Trophoblast cell (in vitro differentiated cells and primary cell): ENCODE data around the gene DMXL2.

Experiments used
- DNase-seq, 2 donors: peaks; one replicate each; pipeline ENCODE4 v3.0.0-alpha.2; 2016
- H2AFZ ChIP-seq: 2 replicates; pipeline ENCODE4 v1.6.1; 2013; ENCODE audit warnings: low read length, moderate library complexity, mild to moderate bottlenecking; ENCODE audit not compliant: insufficient read depth, poor library complexity
- H2AK5ac ChIP-seq: 2 replicates; pipeline ENCODE4 v1.6.1; 2013; ENCODE audit warnings: mild to moderate bottlenecking, low read length
- H2BK120ac ChIP-seq: 2 replicates; pipeline ENCODE4 v1.6.1; 2013; ENCODE audit warnings: low read length, mild to moderate bottlenecking, moderate library complexity; ENCODE audit not compliant: insufficient read depth, poor library complexity
- H2BK12ac ChIP-seq: 2 replicates; pipeline ENCODE4 v1.6.1; 2013; ENCODE audit warnings: mild to moderate bottlenecking, low read length, moderate library complexity
- H2BK5ac ChIP-seq: 2 replicates; pipeline ENCODE4 v1.6.1; 2013; ENCODE audit warnings: low read length, low read depth, moderate library complexity, mild to moderate bottlenecking; ENCODE audit not compliant: poor library complexity
- H3K14ac ChIP-seq: 2 replicates; pipeline ENCODE4 v1.6.1; 2013; ENCODE audit warnings: mild to moderate bottlenecking, low read length
- H3K18ac ChIP-seq: 2 replicates; pipeline ENCODE4 v1.6.1; 2013; ENCODE audit warnings: mild to moderate bottlenecking, low read length
- H3K23ac ChIP-seq: 2 replicates; pipeline ENCODE4 v1.6.1; 2013; ENCODE audit warnings: low read length
- H3K27ac ChIP-seq: 2 replicates; pipeline ENCODE4 v1.5.1; 2013; ENCODE audit warnings: low read depth, mild to moderate bottlenecking, inconsistent platforms, low read length, moderate library complexity
- H3K27me3 ChIP-seq: 2 replicates; pipeline ENCODE4 v1.6.1; 2013; ENCODE audit warnings: inconsistent platforms, mild to moderate bottlenecking, low read length, moderate library complexity; ENCODE audit not compliant: insufficient read depth
- H3K36me3 ChIP-seq, 2 experiments: 1 replicate in 1 of 2; 2 replicates in 1 of 2; pipeline ENCODE4 v1.6.1; 2013; ENCODE audit warnings: low read length in 2 of 2, mild to moderate bottlenecking in 2 of 2, moderate library complexity in 1 of 2; ENCODE audit not compliant: insufficient read depth in 2 of 2, control insufficient read depth in 1 of 2
- H3K4ac ChIP-seq: 2 replicates; pipeline ENCODE4 v1.6.1; 2013; ENCODE audit warnings: low read depth, mild to moderate bottlenecking, low read length, moderate library complexity
- H3K4me1 ChIP-seq, 2 experiments: 1 replicate in 1 of 2; 2 replicates in 1 of 2; pipeline ENCODE4 v1.6.1; 2013; ENCODE audit warnings: low read length in 2 of 2, mild to moderate bottlenecking in 2 of 2, moderate library complexity in 1 of 2; ENCODE audit not compliant: insufficient read depth in 2 of 2, control insufficient read depth in 1 of 2
- H3K4me2 ChIP-seq: 2 replicates; pipeline ENCODE4 v1.6.1; 2013; ENCODE audit warnings: inconsistent platforms, mild to moderate bottlenecking, low read length, moderate library complexity
- H3K4me3 ChIP-seq: 2 replicates; pipeline ENCODE4 v1.5.1; 2013; ENCODE audit warnings: mild to moderate bottlenecking, low read depth, low read length, inconsistent platforms
- H3K79me1 ChIP-seq: one replicate; pipeline ENCODE4 v1.6.1; 2013; ENCODE audit warnings: low read length
- H3K79me2 ChIP-seq: 2 replicates; pipeline ENCODE4 v1.6.1; 2013; ENCODE audit warnings: low read length, mild to moderate bottlenecking; ENCODE audit not compliant: control insufficient read depth, insufficient read depth, poor library complexity
- H3K9ac ChIP-seq: 2 replicates; pipeline ENCODE4 v1.6.1; 2013; ENCODE audit warnings: mild to moderate bottlenecking, low read length
- H3K9me3 ChIP-seq: 2 replicates; pipeline ENCODE4 v1.6.1; 2013; ENCODE audit warnings: low read depth, mild to moderate bottlenecking, control low read depth, inconsistent platforms, low read length; ENCODE audit not compliant: insufficient read depth
- H4K12ac ChIP-seq: 2 replicates; pipeline ENCODE4 v1.6.1; 2013; ENCODE audit warnings: low read depth, mild to moderate bottlenecking, low read length, moderate library complexity
- H4K8ac ChIP-seq: 2 replicates; pipeline ENCODE4 v1.6.1; 2013; ENCODE audit warnings: low read depth, mild to moderate bottlenecking, low read length, moderate library complexity
- H4K91ac ChIP-seq: one replicate; pipeline ENCODE4 v1.6.1; 2013; ENCODE audit warnings: low read depth, mild to moderate bottlenecking, low read length, moderate library complexity
- WGBS: extraction: QIAGEN DNeasy Blood & Tissue Kit; methylation state at CpG from one replicate; pipeline ENCODE4 v1.1.7; 2013; ENCODE audit warnings: missing lambda C conversion rate; ENCODE audit not compliant: insufficient read length, insufficient coverage; ENCODE audit errors: extremely low coverage; 5-methylcytosine and 5-hydroxymethylcytosine counted together

Gene DMXL2

GRCh38 chr15:51533672-51534398, 88.7 kb downstream of the DMXL2 start:
- H3K14ac ChIP-seq, result no peak overlapping the region

GRCh38 chr15:51526955-51527354, 95.6 kb downstream of the DMXL2 start:
- H4K91ac ChIP-seq, result no peak overlapping the region
- no peak overlapping the region for H3K4me3 ChIP-seq
- no peaks in the 10 kb centered on the region for H3K36me3 ChIP-seq
- H3K14ac ChIP-seq, result no peak overlapping the region
- no peak overlapping the region for H4K12ac ChIP-seq
- no peak overlapping the region for H3K18ac ChIP-seq
- no peak overlapping the region for H2BK120ac ChIP-seq
- no peak overlapping the region for H3K27ac ChIP-seq
- no peak overlapping the region for H2BK12ac ChIP-seq
- no peak overlapping the region for H2AFZ ChIP-seq
- H3K27me3 ChIP-seq, result no peaks in the 10 kb centered on the region
- no peaks in the 10 kb centered on the region for H3K4me1 ChIP-seq
- no peak overlapping the region for H3K9ac ChIP-seq
- H4K8ac ChIP-seq, result no peak overlapping the region
- DNase-seq, result no peak
- peaks cover 1% of the 10 kb centered on the region for H3K9me3 ChIP-seq
- H3K79me1 ChIP-seq, result no peaks in the 10 kb centered on the region
- no peak overlapping the region for H3K23ac ChIP-seq
- no peak overlapping the region for H3K4me2 ChIP-seq
- no peak overlapping the region for H2AK5ac ChIP-seq
- H2BK5ac ChIP-seq, result no peak overlapping the region
- H3K4ac ChIP-seq, result no peak overlapping the region
- no CpG with 5 or more reads among the region's 5 CpGs for WGBS
- no peaks in the 10 kb centered on the region for H3K79me2 ChIP-seq

More at GRCh38 chr15:51533672-51534398, 88.7 kb downstream of the DMXL2 start:
- H3K27ac ChIP-seq, result no peak overlapping the region
- no peak overlapping the region for H3K4me2 ChIP-seq
- H3K4me1 ChIP-seq, result no peaks in the 10 kb centered on the region
- H4K8ac ChIP-seq, result no peak overlapping the region
- no CpG with 5 or more reads among the region's 4 CpGs for WGBS
- H4K12ac ChIP-seq, result no peak overlapping the region
- H3K18ac ChIP-seq, result no peak overlapping the region
- H3K23ac ChIP-seq, result no peak overlapping the region
- H3K36me3 ChIP-seq, result no peaks in the 10 kb centered on the region
- H3K4me3 ChIP-seq, result no peak overlapping the region
- H2BK5ac ChIP-seq, result no peak overlapping the region
- no peak overlapping the region for H2BK120ac ChIP-seq
- no peaks in the 10 kb centered on the region for H3K79me2 ChIP-seq
- H2AFZ ChIP-seq, result no peak overlapping the region
- DNase-seq, result no peak
- H2AK5ac ChIP-seq, result no peak overlapping the region
- H3K9ac ChIP-seq, result no peak overlapping the region
- no peaks in the 10 kb centered on the region for H3K27me3 ChIP-seq
- no peak overlapping the region for H2BK12ac ChIP-seq
- H3K4ac ChIP-seq, result no peak overlapping the region
- no peaks in the 10 kb centered on the region for H3K79me1 ChIP-seq
- no peak overlapping the region for H4K91ac ChIP-seq
- no peaks in the 10 kb centered on the region for H3K9me3 ChIP-seq

GRCh38 chr15:51524376-51524775, 98.2 kb downstream of the DMXL2 start:
- Histone ChIP-seq H4K12ac (no peak overlapping the region), H3K4me1 (no peaks in the 10 kb centered on the region), H3K9me3 (peaks cover 1% of the 10 kb centered on the region), H2BK120ac (no peak overlapping the region), H3K4ac (no peak overlapping the region), H3K4me2 (no peak overlapping the region), H3K4me3 (no peak overlapping the region), H3K9ac (no peak overlapping the region), H3K36me3 (no peaks in the 10 kb centered on the region), H3K79me1 (no peaks in the 10 kb centered on the region), H2AK5ac (no peak overlapping the region), H3K23ac (no peak overlapping the region), H2BK5ac (no peak overlapping the region), H2BK12ac (no peak overlapping the region), H3K27ac (no peak overlapping the region), H3K79me2 (no peaks in the 10 kb centered on the region), H2AFZ (no peak overlapping the region), H4K8ac (no peak overlapping the region), H3K27me3 (no peaks in the 10 kb centered on the region), H4K91ac (no peak overlapping the region), H3K14ac (no peak overlapping the region), H3K18ac (no peak overlapping the region)
- no CpG with 5 or more reads among the region's 5 CpGs for WGBS
- no peak for DNase-seq

GRCh38 chr15:51516291-51516690, 106.3 kb downstream of the DMXL2 start:
- no peak overlapping the region for H4K8ac ChIP-seq
- H4K12ac ChIP-seq, result no peak overlapping the region
- WGBS, result no CpG with 5 or more reads among the region's 1 CpG

More at GRCh38 chr15:51516291-51516690, 106.3 kb downstream of the DMXL2 start:
- Histone ChIP-seq H2AK5ac (no peak overlapping the region), H2AFZ (no peak overlapping the region), H4K91ac (no peak overlapping the region), H3K23ac (no peak overlapping the region), H3K27me3 (no peaks in the 10 kb centered on the region), H2BK5ac (no peak overlapping the region), H3K36me3 (no peaks in the 10 kb centered on the region), H2BK120ac (no peak overlapping the region), H3K79me2 (no peaks in the 10 kb centered on the region), H3K9ac (no peak overlapping the region), H3K9me3 (no peaks in the 10 kb centered on the region), H3K4ac (no peak overlapping the region), H3K18ac (no peak overlapping the region), H2BK12ac (no peak overlapping the region), H3K27ac (no peak overlapping the region), H3K4me2 (no peak overlapping the region), H3K79me1 (no peaks in the 10 kb centered on the region), H3K4me1 (no peaks in the 10 kb centered on the region), H3K4me3 (no peak overlapping the region), H3K14ac (no peak overlapping the region)
- no peak for DNase-seq
